Measurements from ENCODE around the gene GTF2F2. TPM values are rescaled to one million over a fixed set of nuclear protein-coding genes. Genes with fewer than 3 reads are reported as not detected.

The GTF2F2 gene
- total RNA-seq, 4 donors from 2014 or later: 24.5 to 35.0 (median 30.5) TPM

DNA sequence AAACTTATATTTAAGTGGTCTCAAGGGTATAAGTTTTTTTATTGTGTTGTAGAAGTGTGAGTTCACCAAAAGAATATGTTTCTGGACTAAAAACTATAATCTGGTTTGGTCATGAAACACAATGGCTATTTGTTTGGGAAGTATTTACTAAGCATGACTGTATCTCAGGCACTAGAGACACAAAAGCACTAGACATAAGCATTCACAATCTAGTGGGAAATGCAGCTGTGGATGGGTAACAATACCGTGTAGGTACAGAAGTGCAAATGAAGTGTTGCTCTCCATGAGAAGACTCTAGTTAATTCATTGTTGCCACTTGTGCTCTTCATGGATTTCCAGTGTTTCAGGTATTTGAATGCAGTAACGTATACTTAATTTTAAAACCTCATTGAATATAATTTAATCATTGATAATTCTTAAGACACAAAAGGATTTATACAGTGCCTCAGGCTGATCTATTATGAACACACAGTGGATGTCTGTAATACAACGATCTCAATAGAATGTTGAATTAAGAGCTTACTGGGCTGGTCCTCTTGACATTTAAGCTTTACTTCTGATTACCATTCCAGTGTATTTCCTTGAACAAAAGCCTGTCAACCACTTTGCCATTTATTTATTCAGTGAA, 169.7 kb downstream of the GTF2F2 start:
- WGBS: 85% methylated on average over 3 of the region's 3 CpGs

DNA sequence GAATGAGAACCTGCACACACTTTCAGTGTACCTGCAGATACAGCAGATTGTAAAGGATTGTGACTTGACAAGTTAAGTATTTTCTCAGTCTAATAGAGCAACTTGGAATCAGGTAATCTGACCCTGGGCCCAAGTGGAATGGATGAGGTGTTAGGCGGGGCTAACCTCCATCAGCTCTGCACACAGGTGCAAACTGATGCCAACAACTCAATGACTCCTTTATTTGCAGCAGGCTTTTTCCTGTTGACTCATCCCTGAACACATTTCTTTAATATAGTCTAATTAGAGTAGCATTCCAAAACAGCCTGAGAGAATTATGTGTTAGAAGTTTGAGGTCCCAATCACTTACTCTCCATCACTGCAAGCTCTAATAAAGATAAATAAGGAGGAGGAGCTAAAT, 171.9 kb downstream of the GTF2F2 start:
- Histone ChIP-seq H3K9me3 (no peaks in the 10 kb centered on the region), H3K4me3 (no peak overlapping the region), H3K27me3 (no peaks in the 10 kb centered on the region), H3K4me1 (no peaks in the 10 kb centered on the region), H3K36me3 (peaks cover 6% of the 10 kb centered on the region), H3K27ac (no peak overlapping the region)
- 69% methylated on average over 1 of the region's 1 CpG for WGBS
- DNase-seq (ENCODE audit: low spot score in 2 of 2): no peak
- TF ChIP-seq POLR2A (IDR thresholded peaks at IDR 0.05) (no peak), POLR2AphosphoS5 (IDR thresholded peaks at IDR 0.05) (no peak), CTCF (IDR thresholded peaks at IDR 0.05) (no peak), EP300 (IDR thresholded peaks at IDR 0.05) (no peak)

More for the DNA sequence above, 169.7 kb downstream of the GTF2F2 start:
- Histone ChIP-seq H3K36me3 (peaks cover 20% of the 10 kb centered on the region), H3K4me1 (no peaks in the 10 kb centered on the region), H3K9me3 (no peaks in the 10 kb centered on the region), H3K27me3 (no peaks in the 10 kb centered on the region), H3K4me3 (no peak overlapping the region), H3K27ac (no peak overlapping the region)
- DNase-seq (ENCODE audit: low spot score in 2 of 2): no peak
- TF ChIP-seq POLR2A (IDR thresholded peaks at IDR 0.05) (no peak), POLR2AphosphoS5 (IDR thresholded peaks at IDR 0.05) (no peak), CTCF (IDR thresholded peaks at IDR 0.05) (no peak), EP300 (IDR thresholded peaks at IDR 0.05) (no peak)

DNA sequence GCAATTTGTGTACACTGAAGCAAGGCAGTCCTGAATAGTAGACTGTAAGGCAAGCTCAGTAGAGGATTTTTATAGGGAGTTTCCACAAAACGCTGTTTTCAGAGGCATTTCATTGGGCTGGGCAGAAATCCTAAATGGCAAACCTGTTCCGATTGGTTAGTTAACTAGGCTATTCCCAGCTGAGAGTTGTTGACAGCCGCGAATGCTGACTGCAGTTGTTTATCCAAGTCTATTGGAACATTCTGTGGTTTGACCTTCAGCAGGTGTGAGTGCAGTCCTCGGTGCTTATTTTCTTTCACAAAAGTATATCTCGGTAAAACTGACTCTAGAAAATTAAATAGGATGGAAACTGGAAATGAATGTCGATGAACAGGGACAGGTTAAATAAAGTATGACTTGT, 175.2 kb downstream of the GTF2F2 start:
- no peak overlapping the region for H3K27ac ChIP-seq
- no peaks in the 10 kb centered on the region for H3K36me3 ChIP-seq
- TF ChIP-seq POLR2AphosphoS5 (IDR thresholded peaks at IDR 0.05) (no peak), POLR2A (IDR thresholded peaks at IDR 0.05) (no peak), EP300 (IDR thresholded peaks at IDR 0.05) (no peak), CTCF (IDR thresholded peaks at IDR 0.05) (no peak)
- H3K27me3 ChIP-seq: no peaks in the 10 kb centered on the region
- no peaks in the 10 kb centered on the region for H3K9me3 ChIP-seq
- no peaks in the 10 kb centered on the region for H3K4me1 ChIP-seq
- no peak for DNase-seq (ENCODE audit: low spot score in 2 of 2)
- H3K4me3 ChIP-seq: no peak overlapping the region
- 86% methylated on average over 7 of the region's 7 CpGs for WGBS

GRCh38 chr13:45296259-45296658, 175.9 kb downstream of the GTF2F2 start:
- H3K27me3 ChIP-seq: no peaks in the 10 kb centered on the region
- H3K9me3 ChIP-seq: no peaks in the 10 kb centered on the region
- no peak for TF ChIP-seq POLR2AphosphoS5 (IDR thresholded peaks at IDR 0.05)
- TF ChIP-seq POLR2A (IDR thresholded peaks at IDR 0.05): no peak
- no peak for TF ChIP-seq CTCF (IDR thresholded peaks at IDR 0.05)
- TF ChIP-seq EP300 (IDR thresholded peaks at IDR 0.05): no peak
- H3K4me1 ChIP-seq: no peaks in the 10 kb centered on the region
- no peak overlapping the region for H3K4me3 ChIP-seq
- no peak overlapping the region for H3K27ac ChIP-seq
- no peak for DNase-seq (ENCODE audit: low spot score in 2 of 2)
- H3K36me3 ChIP-seq: no peaks in the 10 kb centered on the region

GRCh38 chr13:45297456-45298205, 177.3 kb downstream of the GTF2F2 start:
- Histone ChIP-seq H3K36me3 (no peaks in the 10 kb centered on the region), H3K4me1 (no peaks in the 10 kb centered on the region), H3K27me3 (peaks cover 2% of the 10 kb centered on the region), H3K4me3 (no peak overlapping the region), H3K9me3 (no peaks in the 10 kb centered on the region), H3K27ac (no peak overlapping the region)
- DNase-seq (ENCODE audit: low spot score in 2 of 2): no peak
- WGBS: 75% methylated on average over 7 of the region's 7 CpGs
- TF ChIP-seq POLR2AphosphoS5 (IDR thresholded peaks at IDR 0.05): no peak
- TF ChIP-seq EP300 (IDR thresholded peaks at IDR 0.05): no peak
- TF ChIP-seq POLR2A (IDR thresholded peaks at IDR 0.05): no peak
- no peak for TF ChIP-seq CTCF (IDR thresholded peaks at IDR 0.05)
